Urinary bladder (tissue), 4 donors: ENCODE data around the gene WFIKKN1. TPM values are rescaled to one million over a fixed set of nuclear protein-coding genes. Genes with fewer than 3 reads are reported as not detected.
"Not testable (repeated sequence)": the region's sequence is repeated elsewhere in the genome, so short reads cannot be mapped to it uniquely, and the experiment has no call there.

Source experiments
- DNase-seq: peaks from one replicate; pipeline ENCODE4 v3.0.0-alpha.2; 2015; ENCODE audit errors: extremely low spot score
- H3K27ac ChIP-seq: one replicate; pipeline ENCODE4 v1.5.1; 2013; ENCODE audit warnings: low read depth, mild to moderate bottlenecking, moderate library complexity
- H3K36me3 ChIP-seq: one replicate; pipeline ENCODE4 v1.6.1; 2013; ENCODE audit warnings: mild to moderate bottlenecking, moderate library complexity; ENCODE audit not compliant: insufficient read depth
- H3K4me1 ChIP-seq: one replicate; pipeline ENCODE4 v1.6.1; 2013; ENCODE audit warnings: mild to moderate bottlenecking, moderate library complexity; ENCODE audit not compliant: insufficient read depth
- H3K4me3 ChIP-seq: one replicate; pipeline ENCODE4 v1.5.1; 2013; ENCODE audit warnings: low read depth, low read length
- WGBS: extraction: QIAGEN DNeasy Blood & Tissue Kit; methylation state at CpG from one replicate; pipeline ENCODE4 v1.1.7; 2013; 5-methylcytosine and 5-hydroxymethylcytosine counted together
- polyA plus RNA-seq: library from polyadenylated mRNA; stranded (reverse); fragments of 200-250 nt; gene quantifications from one replicate; pipeline ENCODE4 v1.2.3, GENCODE V29; 2013
- total RNA-seq: library from RNA; depleted of rRNA; stranded (reverse); fragments of >200 nt; gene quantifications from one replicate; pipeline ENCODE4 v1.2.3, GENCODE V29; 2014
- donor health status: healthy with polysubstance abuse.
- donor health status: healthy.

The WFIKKN1 gene
- total and polyA plus RNA-seq, 2 donors = 0.30 to 0.37 TPM

DNA sequence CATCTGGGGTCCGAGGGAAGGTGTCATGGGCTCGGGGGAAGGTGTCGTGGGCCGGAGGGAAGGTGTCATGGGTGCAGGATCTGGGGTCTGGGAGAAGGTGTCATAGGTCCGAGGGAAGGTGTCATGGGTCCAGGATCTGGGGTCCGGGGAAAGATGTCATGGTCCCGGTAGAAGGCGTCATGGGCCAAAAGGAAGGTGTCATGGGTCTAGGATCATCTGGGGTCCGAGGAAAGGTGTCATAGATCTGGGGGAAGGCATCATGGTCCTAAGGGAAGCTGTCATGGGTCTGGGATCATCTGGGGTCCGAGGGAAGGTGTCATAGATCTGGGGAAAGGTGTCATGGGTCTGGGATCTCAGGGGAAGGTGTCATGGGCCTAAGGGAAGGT, 40.0 kb upstream of the WFIKKN1 start:
- Histone ChIP-seq H3K27ac (no peak overlapping the region), H3K4me1 (no peaks in the 10 kb centered on the region), H3K4me3 (peak overlapping the region; percentile 72), H3K36me3 (no peaks in the 10 kb centered on the region)
- DNase-seq = no peak
- WGBS = 57% methylated on average over 10 of the region's 10 CpGs

DNA sequence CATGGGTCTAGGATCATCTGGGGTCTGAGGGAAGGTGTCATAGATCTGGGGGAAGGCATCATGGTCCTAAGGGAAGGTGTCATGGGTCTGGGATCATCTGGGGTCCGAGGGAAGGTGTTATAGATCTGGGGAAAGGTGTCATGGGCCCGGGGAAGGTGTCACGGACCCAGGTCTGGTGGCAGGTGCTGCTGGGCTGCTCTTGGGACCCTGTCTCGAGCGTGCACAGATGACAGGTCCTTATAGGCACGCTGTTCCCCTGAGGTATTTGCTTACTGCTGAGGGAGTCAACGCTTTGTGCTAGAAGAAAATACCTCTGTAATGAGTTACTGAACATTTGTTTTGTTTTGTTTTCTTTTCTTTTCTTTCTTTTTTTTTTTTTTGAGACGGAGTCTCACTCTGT, 39.6 kb upstream of the WFIKKN1 start:
- Histone ChIP-seq H3K27ac (no peak overlapping the region), H3K4me3 (no peak overlapping the region), H3K4me1 (no peaks in the 10 kb centered on the region), H3K36me3 (no peaks in the 10 kb centered on the region)
- WGBS = 86% methylated on average over 8 of the region's 8 CpGs
- DNase-seq = no peak

DNA sequence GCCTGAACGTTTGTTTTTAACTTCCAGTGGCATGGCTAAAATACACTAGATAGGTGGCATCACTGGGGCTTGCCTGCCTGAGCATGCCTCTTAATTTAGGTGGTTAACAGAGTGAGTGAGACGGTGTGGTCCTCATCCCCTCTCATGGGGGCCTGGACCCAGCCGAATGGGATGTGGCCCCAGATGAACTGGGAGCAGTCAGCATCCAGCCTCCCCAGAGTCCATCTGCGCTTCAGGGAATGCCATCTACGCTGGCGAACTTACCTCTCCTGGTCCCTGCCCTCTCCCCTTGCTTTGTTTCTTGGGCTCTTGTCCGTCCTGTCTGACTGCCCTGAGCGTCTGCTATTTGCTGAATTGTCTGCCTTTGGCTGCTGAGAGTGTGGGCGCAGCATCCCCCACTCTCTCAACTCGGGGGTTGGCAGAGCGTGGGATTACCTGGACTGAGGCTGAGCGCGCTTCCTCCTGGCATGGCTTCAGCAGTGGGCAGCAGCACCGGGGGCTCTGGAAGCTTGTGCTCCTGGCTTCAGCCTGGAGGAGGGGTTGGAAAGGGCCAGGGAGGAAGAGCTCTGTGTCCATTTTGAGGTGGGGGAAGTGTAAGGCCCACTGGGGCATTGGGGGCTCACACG, 38.8 kb upstream of the WFIKKN1 start:
- peak overlapping the region; percentile 19 for H3K27ac ChIP-seq
- 85% methylated on average over 15 of the region's 15 CpGs for WGBS

DNA sequence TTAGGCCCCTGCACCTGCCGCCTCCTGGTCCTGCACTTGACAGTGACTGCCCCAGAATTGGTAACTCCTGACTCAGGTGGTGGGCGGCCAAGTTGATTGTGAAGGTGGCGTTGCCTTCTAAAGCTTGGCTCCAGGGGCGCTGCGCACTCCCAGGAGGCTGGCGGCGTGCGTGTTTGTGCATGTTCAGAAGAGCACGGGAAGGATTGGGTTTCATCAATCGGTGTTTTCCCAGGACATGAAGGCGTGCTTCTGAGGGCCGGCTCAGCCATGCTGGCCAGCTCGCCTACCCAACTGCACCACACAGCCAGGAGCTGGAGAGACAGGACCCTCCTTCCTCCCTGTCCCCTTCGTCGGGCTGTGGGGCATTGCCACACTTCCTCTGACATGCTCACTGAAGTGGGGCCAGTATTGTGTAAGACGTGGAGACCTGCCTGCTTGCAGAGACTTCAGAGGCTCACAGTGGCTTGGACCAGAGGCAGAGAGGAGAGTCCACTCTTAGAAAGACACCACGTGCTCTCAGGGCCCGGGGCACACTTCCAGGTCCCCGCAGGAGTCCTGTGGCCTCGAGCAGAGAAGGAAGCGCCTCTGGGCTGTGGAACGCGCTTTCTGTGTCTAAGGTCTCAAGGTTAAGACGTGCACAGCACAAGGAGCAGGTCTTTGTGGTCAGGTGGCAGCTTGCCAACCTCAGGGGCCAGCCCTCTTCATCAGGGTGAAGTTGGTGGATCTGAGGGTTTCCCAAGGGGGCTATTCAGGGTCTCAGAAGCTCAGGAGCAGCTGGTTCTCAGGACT, 38.1 kb upstream of the WFIKKN1 start:
- Histone ChIP-seq H3K36me3 (no peaks in the 10 kb centered on the region), H3K4me1 (no peaks in the 10 kb centered on the region), H3K27ac (peak overlapping the region; percentile 19), H3K4me3 (no peak overlapping the region)
- peak; percentile 56 for DNase-seq
- WGBS = 77% methylated on average over 24 of the region's 24 CpGs

More for the DNA sequence above, 38.8 kb upstream of the WFIKKN1 start:
- H3K4me1 ChIP-seq = no peaks in the 10 kb centered on the region
- DNase-seq = no peak
- no peaks in the 10 kb centered on the region for H3K36me3 ChIP-seq
- no peak overlapping the region for H3K4me3 ChIP-seq

DNA sequence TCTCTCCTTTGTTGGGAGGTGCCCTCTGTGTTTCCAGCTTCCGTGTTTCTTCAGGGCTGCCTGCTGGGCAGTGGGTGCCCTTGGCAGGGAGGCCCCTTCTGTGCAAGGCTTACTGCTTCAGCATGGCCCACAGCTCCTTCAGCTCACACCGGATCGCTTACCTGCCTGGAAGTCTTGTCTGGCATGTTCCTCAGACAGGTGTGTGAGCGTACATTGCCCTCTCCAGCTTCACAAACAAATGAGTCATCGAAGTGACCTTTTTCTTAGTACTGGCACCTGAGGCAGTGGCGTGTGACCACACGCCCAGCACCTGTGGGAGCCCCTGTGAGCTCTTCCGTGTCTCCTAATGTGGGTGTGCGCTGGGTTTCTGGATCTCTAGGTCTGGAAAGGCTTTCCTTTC, 37.4 kb upstream of the WFIKKN1 start:
- Histone ChIP-seq H3K27ac (no peak overlapping the region), H3K36me3 (no peaks in the 10 kb centered on the region), H3K4me3 (no peak overlapping the region), H3K4me1 (no peaks in the 10 kb centered on the region)
- DNase-seq = no peak
- 80% methylated on average over 9 of the region's 9 CpGs for WGBS

DNA sequence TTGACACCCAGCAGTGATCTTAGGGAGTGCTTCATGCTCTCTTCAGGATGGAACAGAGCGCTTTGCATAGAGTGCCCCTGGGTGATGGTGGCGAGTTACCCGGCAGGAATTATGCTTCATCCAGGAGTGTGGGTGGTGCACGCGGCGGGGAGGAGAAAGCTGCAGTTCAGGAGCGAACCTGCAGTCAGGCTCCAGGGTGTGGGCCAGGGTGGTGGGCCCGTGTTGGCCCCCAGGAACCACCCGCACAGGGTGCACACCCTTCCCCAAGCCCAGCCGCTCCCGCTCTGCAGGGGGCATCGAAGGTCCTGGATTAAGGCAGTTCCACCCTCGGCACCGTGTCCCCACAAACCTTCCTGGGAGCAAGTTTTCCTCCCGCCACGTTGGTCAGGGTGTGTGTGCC, 37.0 kb upstream of the WFIKKN1 start:
- WGBS = 85% methylated on average over 16 of the region's 16 CpGs
- Histone ChIP-seq H3K4me3 (no peak overlapping the region), H3K27ac (no peak overlapping the region), H3K4me1 (no peaks in the 10 kb centered on the region), H3K36me3 (no peaks in the 10 kb centered on the region)
- no peak for DNase-seq

DNA sequence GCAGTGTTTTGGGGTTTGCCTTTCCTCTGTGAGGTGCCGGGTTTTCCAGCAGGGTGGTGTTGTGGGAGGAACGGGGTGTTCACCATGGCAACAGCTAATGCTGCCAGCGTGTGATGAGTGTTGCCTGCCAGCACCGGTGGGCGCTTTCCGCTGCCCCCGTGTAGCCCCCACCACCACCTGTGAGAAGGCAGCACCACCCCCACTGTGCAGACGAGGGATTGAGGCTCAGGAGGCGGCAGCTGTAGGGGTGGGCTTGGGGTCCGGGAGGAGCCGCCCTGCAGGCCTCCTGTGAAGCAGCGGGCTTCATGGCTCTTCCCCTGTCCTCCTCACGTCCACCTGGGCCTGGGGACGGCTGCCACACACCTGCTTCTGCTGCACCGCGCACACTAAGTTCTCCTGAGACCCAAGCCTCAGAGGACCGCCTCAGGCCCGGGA, 35.7 kb upstream of the WFIKKN1 start:
- DNase-seq = no peak
- 86% methylated on average over 18 of the region's 18 CpGs for WGBS

DNA sequence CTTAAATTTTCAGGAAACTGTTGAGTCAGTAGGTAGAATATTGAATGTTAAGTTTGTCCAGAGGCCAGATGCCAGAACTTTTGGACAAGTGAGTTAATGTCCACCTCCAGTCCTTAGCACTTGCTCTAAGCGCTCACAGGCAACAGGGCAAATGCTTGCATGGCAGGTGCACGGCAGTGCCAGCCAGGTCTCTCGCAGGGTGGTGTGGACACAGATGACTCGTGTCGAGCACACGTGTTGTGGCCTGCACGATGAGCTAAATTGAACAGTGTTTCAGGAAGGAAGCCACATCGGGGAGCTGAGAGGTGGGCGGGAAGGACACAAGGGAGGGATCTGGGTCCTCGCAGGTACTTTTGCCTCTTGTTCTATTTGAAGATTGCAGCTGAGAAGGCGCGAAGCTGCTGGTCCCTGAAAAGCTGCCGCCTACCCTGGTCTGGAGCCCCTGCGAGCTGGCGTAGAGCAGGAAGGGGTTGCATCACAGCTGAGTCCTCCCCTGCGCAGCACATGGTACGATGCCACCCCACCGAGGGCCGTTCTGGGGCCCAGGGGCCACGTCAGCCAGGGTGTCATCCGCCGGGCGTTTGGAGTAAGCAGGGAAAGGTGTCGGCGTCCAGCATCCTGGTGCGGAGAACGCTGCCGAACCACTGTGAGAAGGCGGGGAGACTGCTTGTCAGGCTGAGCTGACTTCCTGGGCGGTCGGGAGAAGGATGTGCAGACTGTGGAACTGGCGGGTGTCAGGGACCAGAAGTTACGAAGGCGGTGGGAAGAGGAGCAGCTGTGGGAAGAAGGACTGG, 34.6 kb upstream of the WFIKKN1 start:
- 89% methylated on average over 34 of the region's 34 CpGs for WGBS
- DNase-seq = no peak
- Histone ChIP-seq H3K27ac (no peak overlapping the region), H3K4me1 (no peaks in the 10 kb centered on the region), H3K36me3 (no peaks in the 10 kb centered on the region), H3K4me3 (no peak overlapping the region)

More for the DNA sequence above, 35.7 kb upstream of the WFIKKN1 start:
- Histone ChIP-seq H3K4me1 (no peaks in the 10 kb centered on the region), H3K4me3 (no peak overlapping the region), H3K27ac (no peak overlapping the region), H3K36me3 (no peaks in the 10 kb centered on the region)

DNA sequence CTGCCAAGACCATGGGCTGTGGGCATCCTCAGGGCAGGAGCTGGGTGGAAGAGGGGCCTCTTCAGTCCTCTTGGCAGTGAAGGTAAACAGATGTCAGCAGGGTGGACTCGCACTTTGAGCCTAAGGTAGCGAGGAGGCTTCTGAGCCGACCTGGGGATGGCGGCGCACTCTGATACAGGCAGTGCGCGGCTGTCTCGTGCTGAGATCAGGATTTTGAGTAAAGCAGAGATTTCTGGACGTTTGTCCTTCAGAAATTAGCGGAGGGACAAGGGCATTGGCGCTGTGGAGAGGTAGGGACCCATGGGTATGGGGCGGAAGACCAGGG, 34.1 kb upstream of the WFIKKN1 start:
- no peak overlapping the region for H3K27ac ChIP-seq
- H3K4me3 ChIP-seq = no peak overlapping the region
- H3K36me3 ChIP-seq = no peaks in the 10 kb centered on the region
- H3K4me1 ChIP-seq = no peaks in the 10 kb centered on the region
- DNase-seq = no peak
- WGBS = 95% methylated on average over 12 of the region's 12 CpGs

DNA sequence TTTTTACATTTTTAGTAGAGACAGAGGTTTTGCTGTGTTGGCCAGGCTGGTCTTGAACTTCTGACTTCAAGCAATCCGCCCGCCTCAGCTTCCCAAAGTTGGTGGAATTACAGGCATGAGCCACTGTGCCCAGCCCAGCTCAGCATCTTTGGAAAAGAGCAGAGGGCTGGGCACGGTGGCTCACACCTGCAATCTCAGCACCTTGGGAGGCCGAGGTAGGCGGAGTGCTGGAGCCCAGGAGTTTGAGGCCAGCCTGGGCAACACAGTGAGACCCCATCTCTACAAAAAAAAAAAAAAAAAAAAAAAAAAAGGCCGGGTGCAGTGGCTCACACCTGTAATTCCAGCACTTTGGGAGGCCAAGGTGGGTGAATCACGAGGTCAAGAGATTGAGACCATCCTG, 33.1 kb upstream of the WFIKKN1 start:
- H3K36me3 ChIP-seq, DNase-seq: not testable (repeated sequence)
- 96% methylated on average over 7 of the region's 7 CpGs for WGBS

DNA sequence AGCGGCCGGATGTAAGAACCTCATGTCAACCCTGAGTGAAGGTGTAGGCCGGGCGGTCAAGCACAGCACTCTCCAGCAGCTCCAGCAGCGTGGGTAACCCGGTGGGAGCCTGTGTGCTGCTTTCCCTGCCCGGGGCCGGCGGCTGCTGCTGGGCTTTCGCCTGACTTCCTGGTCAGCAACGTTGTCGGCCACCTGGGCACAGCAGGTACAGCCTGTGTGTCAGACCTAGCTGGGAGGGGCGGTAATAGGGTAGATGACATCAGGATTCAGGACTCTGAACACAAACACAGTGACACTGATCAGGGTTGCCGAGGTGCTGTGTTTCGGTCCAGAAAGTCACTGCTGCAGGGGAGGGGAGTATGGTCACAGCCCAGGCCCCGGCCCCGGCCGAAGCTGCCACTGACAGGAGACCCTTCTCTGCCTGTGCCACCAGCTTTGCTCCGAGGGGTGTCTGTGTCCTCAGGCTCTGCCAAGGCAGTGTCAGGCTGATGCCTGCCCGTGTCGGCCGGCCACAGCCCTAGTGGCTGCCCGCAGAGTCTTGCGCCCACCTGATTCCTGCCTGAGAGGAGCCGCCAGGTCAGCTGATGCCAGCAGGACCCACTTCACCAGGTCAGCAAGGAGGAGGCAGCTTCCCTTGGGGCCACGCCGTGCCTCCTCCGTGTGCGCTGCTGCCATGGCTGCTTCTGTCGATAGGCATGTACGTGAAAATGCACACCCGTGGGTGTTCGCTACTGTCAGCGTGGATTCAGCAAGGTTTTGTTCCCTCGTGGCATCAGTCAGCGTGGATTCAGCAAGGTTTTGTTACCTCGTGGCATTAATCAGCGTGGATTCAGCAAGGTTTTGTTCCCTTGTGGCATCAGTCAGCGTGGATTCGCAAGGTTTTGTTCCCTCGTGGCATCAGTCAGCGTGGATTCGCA, 31.7 kb upstream of the WFIKKN1 start:
- H3K4me1 ChIP-seq = no peaks in the 10 kb centered on the region
- 97% methylated on average over 43 of the region's 43 CpGs for WGBS
- no peak overlapping the region for H3K27ac ChIP-seq
- no peaks in the 10 kb centered on the region for H3K36me3 ChIP-seq
- no peak for DNase-seq
- H3K4me3 ChIP-seq = no peak overlapping the region

More for the DNA sequence above, 33.1 kb upstream of the WFIKKN1 start:
- H3K4me1 ChIP-seq, H3K4me3 ChIP-seq, H3K27ac ChIP-seq: not testable (repeated sequence)

DNA sequence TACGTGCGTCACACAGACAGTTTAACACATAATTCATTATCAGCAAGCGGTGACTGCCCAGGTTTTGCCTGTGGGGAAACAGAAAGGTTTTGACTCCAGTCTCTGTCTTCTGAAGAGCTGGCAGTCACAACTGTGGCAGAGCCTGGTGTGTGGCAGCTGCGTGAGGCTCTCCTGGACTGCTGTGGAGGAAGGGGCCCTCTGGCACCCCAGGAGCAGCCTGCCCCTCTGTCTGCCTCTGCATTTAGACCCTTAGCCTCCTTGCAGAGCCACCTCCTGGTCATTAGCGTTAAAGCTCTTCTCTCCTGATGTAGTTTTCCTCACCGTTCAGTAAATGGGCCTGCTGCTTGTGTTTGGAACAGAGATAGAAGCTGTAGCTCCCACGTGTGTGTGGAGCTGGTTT, 30.0 kb upstream of the WFIKKN1 start:
- H3K4me1 ChIP-seq = no peaks in the 10 kb centered on the region
- H3K36me3 ChIP-seq = no peaks in the 10 kb centered on the region
- no peak overlapping the region for H3K4me3 ChIP-seq
- DNase-seq = no peak
- WGBS = 58% methylated on average over 7 of the region's 7 CpGs
- no peak overlapping the region for H3K27ac ChIP-seq

DNA sequence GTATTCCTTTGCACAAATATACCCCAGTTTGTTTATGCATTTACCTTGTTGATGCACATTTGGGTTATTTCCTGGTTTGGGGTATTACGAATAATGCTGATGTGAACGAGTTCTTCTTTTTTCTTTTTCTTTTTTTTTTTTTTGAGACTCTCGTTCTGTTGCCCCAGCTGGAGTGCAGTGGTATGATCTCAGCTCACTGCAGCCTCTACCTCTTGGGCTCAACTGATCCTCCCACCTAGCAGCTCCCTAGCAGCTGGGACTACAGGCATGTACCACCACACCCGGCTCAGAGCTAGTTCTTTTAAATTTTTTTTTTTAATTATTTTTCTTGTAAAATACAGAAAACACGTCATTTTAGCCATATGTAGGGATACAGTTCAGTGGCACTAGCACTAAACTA, 26.9 kb upstream of the WFIKKN1 start:
- Histone ChIP-seq H3K4me3 (no peak overlapping the region), H3K36me3 (no peaks in the 10 kb centered on the region), H3K27ac (no peak overlapping the region), H3K4me1 (no peaks in the 10 kb centered on the region)
- DNase-seq = no peak
- 86% methylated on average over 5 of the region's 5 CpGs for WGBS
